Measurements from ENCODE around the gene TNNI2.

Gene TNNI2

GRCh38 chr11:1848640-1849430, 10.1 kb downstream of the TNNI2 start:
- no peak for TF ChIP-seq CTCF (IDR thresholded peaks at IDR 0.05; ENCODE audit: low read length, missing control alignments)
- DNase-seq (ENCODE audit: low read depth): no peak
- no peak overlapping the region for H3K4me3 ChIP-seq (replicated peaks; ENCODE audit: low read depth, low read length)

- no peak for DNase-seq (ENCODE audit: low read depth)
- TF ChIP-seq CTCF (IDR thresholded peaks at IDR 0.05; ENCODE audit: low read length, missing control alignments): no peak
- H3K4me3 ChIP-seq (replicated peaks; ENCODE audit: low read depth, low read length): no peak overlapping the region
Observed at GRCh38 chr11:1851468-1852180, 12.8 kb downstream of the TNNI2 start.

GRCh38 chr11:1852271-1852876, 13.6 kb downstream of the TNNI2 start:
- DNase-seq (ENCODE audit: low read depth): no peak
- no peak overlapping the region for H3K4me3 ChIP-seq (replicated peaks; ENCODE audit: low read depth, low read length)
- no peak for TF ChIP-seq CTCF (IDR thresholded peaks at IDR 0.05; ENCODE audit: low read length, missing control alignments)

- TF ChIP-seq CTCF (IDR thresholded peaks at IDR 0.05; ENCODE audit: low read length, missing control alignments): no peak
- H3K4me3 ChIP-seq (replicated peaks; ENCODE audit: low read depth, low read length): no peak within 1 kb of the TSS
- no peak for DNase-seq (ENCODE audit: low read depth)
Observed at GRCh38 chr11:1852877-1853276, 14.1 kb downstream of the TNNI2 start, which contains the start of gene LSP1. TSS of gene LSP1 (plus strand) at chr11:1853084. CDS start at chr11:1853145, 61 bp downstream.

- no peak for DNase-seq (ENCODE audit: low read depth)
- H3K4me3 ChIP-seq (replicated peaks; ENCODE audit: low read depth, low read length): no peak overlapping the region
- no peak for TF ChIP-seq CTCF (IDR thresholded peaks at IDR 0.05; ENCODE audit: low read length, missing control alignments)
Observed at GRCh38 chr11:1853376-1854131, 14.8 kb downstream of the TNNI2 start.

- TF ChIP-seq CTCF (IDR thresholded peaks at IDR 0.05; ENCODE audit: low read length, missing control alignments): no peak
- DNase-seq (ENCODE audit: low read depth): no peak
- H3K4me3 ChIP-seq (replicated peaks; ENCODE audit: low read depth, low read length): no peak overlapping the region
Observed at GRCh38 chr11:1854132-1854948, 15.6 kb downstream of the TNNI2 start.

Data from fibroblast of pulmonary artery (primary cell).